KBM-7 (cell line): ENCODE measurements around the gene OXLD1.

Source experiments
- DNase-seq: peaks from one replicate; pipeline ENCODE4 v3.0.0-alpha.2; 2015
- in situ Hi-C: fragments of 300-500 bp; cut with MboI; formaldehyde crosslinking; loops from 2 replicates; pipeline ENCODE4 v1.14.3; 2020; ENCODE audit warnings: low sequenced_read_pairs, low pct_unique_long_range_greater_than_20kb, mixed read lengths

The OXLD1 gene

GRCh38 chr17:81659038-81659437 is 7.4 kb downstream of the OXLD1 start:
- in situ Hi-C loops, result no loop called here
- DNase-seq, result no peak

- in situ Hi-C loops, result no loop called here
- DNase-seq, result peak; percentile 28
Measured at GRCh38 chr17:81656835-81657234, 9.6 kb downstream of the OXLD1 start.

GRCh38 chr17:81656118-81656743 is 10.2 kb downstream of the OXLD1 start, which contains the start of gene PDE6G:
Gene PDE6G, minus strand, starts transcription at chr17:81656542. Its CDS starts 3,237 bp downstream, at chr17:81653305.
- DNase-seq, result no peak

GRCh38 chr17:81655378-81656117 is 10.9 kb downstream of the OXLD1 start:
- in situ Hi-C loops, result no loop called here
- no peak for DNase-seq

More at GRCh38 chr17:81656118-81656743, 10.2 kb downstream of the OXLD1 start, which contains the start of gene PDE6G:
- in situ Hi-C loops, result no loop called here

GRCh38 chr17:81652906-81653771 is 13.3 kb downstream of the OXLD1 start:
- DNase-seq, result no peak

GRCh38 chr17:81651692-81652091 is 14.7 kb downstream of the OXLD1 start:
- DNase-seq, result no peak
- in situ Hi-C loops, result no loop called here

More at GRCh38 chr17:81652906-81653771, 13.3 kb downstream of the OXLD1 start:
- in situ Hi-C loops, result no loop called here

GRCh38 chr17:81650951-81651350 is 15.5 kb downstream of the OXLD1 start:
- DNase-seq, result no peak
- in situ Hi-C loops, result no loop called here

- in situ Hi-C loops, result no loop called here
- DNase-seq, result no peak
Measured at GRCh38 chr17:81648707-81649085, 17.7 kb downstream of the OXLD1 start.

- in situ Hi-C loops, result no loop called here
- no peak for DNase-seq
Measured at GRCh38 chr17:81648013-81648706, 18.2 kb downstream of the OXLD1 start.

- in situ Hi-C loops, result no loop called here
- no peak for DNase-seq
Measured at GRCh38 chr17:81647640-81648012, 18.8 kb downstream of the OXLD1 start.

- DNase-seq, result no peak
- in situ Hi-C loops, result no loop called here
Measured at GRCh38 chr17:81646869-81647600, 19.4 kb downstream of the OXLD1 start.

- no peak for DNase-seq
- in situ Hi-C loops, result no loop called here
Measured at GRCh38 chr17:81644976-81645952, 21.1 kb downstream of the OXLD1 start.

- in situ Hi-C loops, result no loop called here
- DNase-seq, result no peak
Measured at GRCh38 chr17:81644496-81644895, 21.9 kb downstream of the OXLD1 start.

- DNase-seq, result no peak
- in situ Hi-C loops, result no loop called here
Measured at GRCh38 chr17:81641825-81642489, 24.4 kb downstream of the OXLD1 start.

GRCh38 chr17:81640011-81640410 is 26.4 kb downstream of the OXLD1 start:
- DNase-seq, result no peak
- in situ Hi-C loops, result no loop called here

- no peak for DNase-seq
- in situ Hi-C loops, result no loop called here
Measured at GRCh38 chr17:81638683-81639082, 27.7 kb downstream of the OXLD1 start.
